Gastrocnemius medialis (tissue), 4 donors: ENCODE data around the gene PIK3C2G. TPM values are rescaled to one million over a fixed set of nuclear protein-coding genes. Genes with fewer than 3 reads are reported as not detected.

ENCODE experiments used
- ATAC-seq, 2 donors: fragments of 150-250 bp; one replicate each; pipeline ENCODE4 v1.9.1; 2016
- DNase-seq, 2 donors: peaks; one replicate each; pipeline ENCODE4 v3.0.0-alpha.2; 2019
- H3K27ac ChIP-seq, 4 donors: fragments of 200-600 bp; sonication (generic); 1 replicate in 1 of 4; 2 replicates in 3 of 4; pipeline ENCODE4 v1.5.1; 2016 to 2018; ENCODE audit warnings: mild to moderate bottlenecking in 2 of 4, moderate library complexity in 1 of 4
- H3K27me3 ChIP-seq, 3 donors: fragments of 200-600 bp; sonication (generic) in 2 of 3; 1 replicate in 1 of 3; 2 replicates in 2 of 3; pipeline versions ENCODE4 v1.5.1 to v1.6.0; 2016 to 2019; ENCODE audit warnings: mild to moderate bottlenecking in 1 of 3, moderate library complexity in 1 of 3
- H3K36me3 ChIP-seq, 2 donors: fragments of 200-600 bp; sonication (generic) in 1 of 2; one replicate each; pipeline ENCODE4 v1.5.1; 2017 to 2018
- H3K4me1 ChIP-seq, 2 donors: fragments of 200-600 bp; sonication (generic) in 1 of 2; one replicate each; pipeline ENCODE4 v1.5.1; 2016 to 2017; ENCODE audit warnings: mild to moderate bottlenecking in 2 of 2
- H3K4me3 ChIP-seq, 4 donors: fragments of 200-600 bp; sonication (generic) in 3 of 4; 1 replicate in 1 of 4; 2 replicates in 3 of 4; pipeline ENCODE4 v1.5.1; 2016 to 2019; ENCODE audit warnings: mild to moderate bottlenecking in 2 of 4
- H3K9me3 ChIP-seq, 3 donors: fragments of 200-600 bp; sonication (generic) in 2 of 3; 1 replicate in 1 of 3; 2 replicates in 2 of 3; pipeline ENCODE4 v1.5.1; 2016 to 2019
- POLR2A ChIP-seq, 2 donors: fragments of 450-650 bp; IDR thresholded peaks; one replicate each; pipeline ENCODE4 v1.6.1; 2017; ENCODE audit warnings: antibody characterized with exemption in 2 of 2, mild to moderate bottlenecking in 2 of 2, moderate library complexity in 2 of 2
- in situ Hi-C, 4 donors: fragments of 200-750 bp; cut with MboI; loops; one replicate each; pipeline versions ENCODE4 v1.15.0 to v1.8.0; 2017; ENCODE audit warnings: low sequenced_read_pairs in 4 of 4
- intact Hi-C: fragments of 100-400 bp; cut with DNase I; formaldehyde crosslinking; loops from one replicate; pipeline ENCODE4 v1.15.1; 2023; ENCODE audit warnings: low total_unique reads
- total RNA-seq, 4 donors: library from RNA; depleted of rRNA; stranded (reverse); fragments of >200 nt; gene quantifications; one replicate each; pipeline versions ENCODE4 v1.1.0 to v1.2.3, GENCODE V29; 2016
- TF ChIP-seq, protein P1 (sequence below), 5 experiments: fragments of 450-650 bp in 3 of 5; fragments of 200-600 bp in 2 of 5; sonication (generic) in 2 of 5; IDR thresholded peaks in 4 of 5; conservative IDR thresholded peaks in 1 of 5; 1 replicate in 4 of 5; 2 replicates in 1 of 5; pipeline ENCODE4 v1.5.1; 2016 to 2019; ENCODE audit warnings: antibody characterized with exemption in 5 of 5, mild to moderate bottlenecking in 3 of 5, moderate library complexity in 3 of 5

Gene PIK3C2G
- total RNA-seq, 4 donors from 2014 or later: 0.40 TPM; not detected in 3

DNA sequence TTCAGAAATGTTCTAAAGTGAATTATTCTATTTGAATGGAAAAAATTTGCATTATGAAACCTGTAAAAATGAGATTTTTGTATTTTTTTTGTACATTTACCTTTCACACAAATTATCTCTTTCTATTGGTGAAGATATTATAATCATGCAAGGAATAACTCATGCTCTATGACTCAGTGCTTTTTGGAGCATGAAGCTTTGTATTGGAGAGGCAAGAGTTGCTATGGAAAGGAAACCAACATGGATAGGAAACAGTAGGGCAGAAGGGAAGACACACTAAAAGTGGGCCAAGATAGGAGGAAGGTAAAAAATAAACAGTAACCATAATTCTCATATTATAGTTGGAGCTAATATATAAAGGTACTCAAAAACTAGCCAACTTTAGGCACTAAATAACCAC is 397.5 kb downstream of the PIK3C2G start:
- Histone ChIP-seq H3K27ac (no peak overlapping the region), H3K36me3 (no peaks in the 10 kb centered on the region), H3K4me1 (no peaks in the 10 kb centered on the region), H3K27me3 (no peaks in the 10 kb centered on the region), H3K4me3 (no peak overlapping the region), H3K9me3 (no peaks in the 10 kb centered on the region)
- intact Hi-C loops (no loop called here), in situ Hi-C loops (no loop called here)
- DNase-seq (no peak), ATAC-seq (no peak)
- TF ChIP-seq, protein P1, sequence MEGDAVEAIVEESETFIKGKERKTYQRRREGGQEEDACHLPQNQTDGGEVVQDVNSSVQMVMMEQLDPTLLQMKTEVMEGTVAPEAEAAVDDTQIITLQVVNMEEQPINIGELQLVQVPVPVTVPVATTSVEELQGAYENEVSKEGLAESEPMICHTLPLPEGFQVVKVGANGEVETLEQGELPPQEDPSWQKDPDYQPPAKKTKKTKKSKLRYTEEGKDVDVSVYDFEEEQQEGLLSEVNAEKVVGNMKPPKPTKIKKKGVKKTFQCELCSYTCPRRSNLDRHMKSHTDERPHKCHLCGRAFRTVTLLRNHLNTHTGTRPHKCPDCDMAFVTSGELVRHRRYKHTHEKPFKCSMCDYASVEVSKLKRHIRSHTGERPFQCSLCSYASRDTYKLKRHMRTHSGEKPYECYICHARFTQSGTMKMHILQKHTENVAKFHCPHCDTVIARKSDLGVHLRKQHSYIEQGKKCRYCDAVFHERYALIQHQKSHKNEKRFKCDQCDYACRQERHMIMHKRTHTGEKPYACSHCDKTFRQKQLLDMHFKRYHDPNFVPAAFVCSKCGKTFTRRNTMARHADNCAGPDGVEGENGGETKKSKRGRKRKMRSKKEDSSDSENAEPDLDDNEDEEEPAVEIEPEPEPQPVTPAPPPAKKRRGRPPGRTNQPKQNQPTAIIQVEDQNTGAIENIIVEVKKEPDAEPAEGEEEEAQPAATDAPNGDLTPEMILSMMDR (IDR thresholded peaks at IDR 0.05 in 4 of 5, conservative IDR thresholded peaks at IDR 0.05 in 1 of 5): no peak
- TF ChIP-seq POLR2A (IDR thresholded peaks at IDR 0.05): no peak

DNA sequence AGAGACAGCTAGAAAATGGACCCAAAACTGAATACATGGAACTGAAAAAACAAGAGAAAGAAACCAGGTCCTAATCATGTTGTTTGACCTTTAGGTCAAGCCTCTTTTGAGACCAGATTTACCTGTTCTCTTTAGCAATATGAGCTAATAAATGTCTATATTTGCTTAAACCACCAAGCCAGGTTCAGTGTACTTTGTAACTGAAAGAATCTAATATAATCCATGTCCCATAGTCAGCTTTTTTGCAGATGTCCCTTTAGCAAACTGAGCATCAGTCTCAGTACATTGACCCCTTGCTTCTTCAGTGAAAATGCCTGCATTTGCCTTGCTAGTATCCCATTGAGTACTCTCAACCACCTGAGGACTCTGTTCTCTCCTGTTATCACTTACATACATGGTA is 414.8 kb downstream of the PIK3C2G start:
- Histone ChIP-seq H3K36me3 (no peaks in the 10 kb centered on the region), H3K9me3 (no peaks in the 10 kb centered on the region), H3K27ac (no peak overlapping the region), H3K4me1 (no peaks in the 10 kb centered on the region), H3K27me3 (no peaks in the 10 kb centered on the region), H3K4me3 (no peak overlapping the region)
- ATAC-seq (no peak), DNase-seq (no peak)
- in situ Hi-C loops: no loop called here
- no peak for TF ChIP-seq POLR2A (IDR thresholded peaks at IDR 0.05)
- TF ChIP-seq, protein P1 (IDR thresholded peaks at IDR 0.05 in 4 of 5, conservative IDR thresholded peaks at IDR 0.05 in 1 of 5): no peak
- intact Hi-C loops: no loop called here

DNA sequence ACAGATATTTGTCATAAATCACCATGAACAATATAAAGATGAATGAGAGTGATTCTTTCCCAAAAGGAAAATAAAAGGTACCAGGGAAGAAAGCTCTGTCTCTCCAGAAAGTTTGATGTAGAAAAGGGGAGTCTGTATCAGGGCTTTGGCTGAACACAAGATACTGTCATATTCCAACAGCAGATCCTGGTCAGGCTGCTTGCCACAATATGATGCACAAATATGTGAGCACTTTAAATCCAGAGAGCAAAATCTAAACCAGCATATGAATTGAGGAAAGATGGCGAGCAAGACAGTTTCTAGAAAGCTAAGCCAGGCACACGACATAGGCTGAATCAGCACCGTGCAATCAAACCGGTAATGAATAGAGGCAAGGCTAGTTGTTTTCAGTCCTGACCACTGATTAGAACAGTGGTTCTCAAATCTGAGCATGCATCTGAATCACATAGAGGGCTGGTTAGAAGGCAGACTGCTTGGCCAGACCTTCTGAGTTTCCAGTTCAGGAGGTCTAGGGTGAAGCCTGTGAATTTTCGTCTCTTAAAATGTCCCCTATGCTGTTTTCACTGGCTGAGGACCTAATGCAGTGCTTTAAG is 415.8 kb downstream of the PIK3C2G start:
- intact Hi-C loops (no loop called here), in situ Hi-C loops (no loop called here)
- Histone ChIP-seq H3K36me3 (no peaks in the 10 kb centered on the region), H3K4me3 (no peak overlapping the region), H3K27me3 (no peaks in the 10 kb centered on the region), H3K27ac (no peak overlapping the region), H3K9me3 (no peaks in the 10 kb centered on the region), H3K4me1 (no peaks in the 10 kb centered on the region)
- ATAC-seq (no peak), DNase-seq (no peak)
- TF ChIP-seq, protein P1 (IDR thresholded peaks at IDR 0.05 in 4 of 5, conservative IDR thresholded peaks at IDR 0.05 in 1 of 5): no peak
- no peak for TF ChIP-seq POLR2A (IDR thresholded peaks at IDR 0.05)

DNA sequence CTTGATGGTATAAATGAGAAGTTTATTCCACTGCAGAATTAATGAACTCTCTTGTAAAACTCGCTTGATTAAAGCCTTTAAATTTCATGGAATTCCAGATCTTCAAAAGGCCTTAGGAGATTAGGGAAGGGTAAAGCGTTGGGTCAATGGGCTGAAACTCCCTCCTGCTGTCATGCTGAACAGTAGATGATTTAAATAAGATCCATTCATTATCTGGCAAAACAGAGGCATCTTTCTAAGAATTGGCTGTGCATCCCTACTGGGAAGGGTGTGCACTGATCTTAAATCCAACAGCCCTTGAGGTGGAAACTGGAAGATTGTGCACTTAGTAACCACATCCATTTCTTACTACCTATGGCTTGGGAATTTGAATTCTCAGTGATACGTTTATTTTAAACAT is 420.5 kb downstream of the PIK3C2G start:
- intact Hi-C loops: no loop called here
- in situ Hi-C loops: no loop called here

More for the DNA sequence above, 420.5 kb downstream of the PIK3C2G start:
- DNase-seq: no peak
- no peak for ATAC-seq
- H3K27ac ChIP-seq: no peak overlapping the region
- no peaks in the 10 kb centered on the region for H3K9me3 ChIP-seq
- H3K27me3 ChIP-seq: no peaks in the 10 kb centered on the region
- no peaks in the 10 kb centered on the region for H3K36me3 ChIP-seq
- no peak for TF ChIP-seq POLR2A (IDR thresholded peaks at IDR 0.05)
- TF ChIP-seq, protein P1 (IDR thresholded peaks at IDR 0.05 in 4 of 5, conservative IDR thresholded peaks at IDR 0.05 in 1 of 5): no peak
- H3K4me3 ChIP-seq: no peak overlapping the region
- H3K4me1 ChIP-seq: no peaks in the 10 kb centered on the region
